Measurements from ENCODE around the gene STK4. TPM values are rescaled to one million over a fixed set of nuclear protein-coding genes. Genes with fewer than 3 reads are reported as not detected.

STK4 gene
- total and polyA plus RNA-seq, 2 of the 4 experiments (the other 2 are of a cell fraction): 10.2 to 22.2 TPM

DNA sequence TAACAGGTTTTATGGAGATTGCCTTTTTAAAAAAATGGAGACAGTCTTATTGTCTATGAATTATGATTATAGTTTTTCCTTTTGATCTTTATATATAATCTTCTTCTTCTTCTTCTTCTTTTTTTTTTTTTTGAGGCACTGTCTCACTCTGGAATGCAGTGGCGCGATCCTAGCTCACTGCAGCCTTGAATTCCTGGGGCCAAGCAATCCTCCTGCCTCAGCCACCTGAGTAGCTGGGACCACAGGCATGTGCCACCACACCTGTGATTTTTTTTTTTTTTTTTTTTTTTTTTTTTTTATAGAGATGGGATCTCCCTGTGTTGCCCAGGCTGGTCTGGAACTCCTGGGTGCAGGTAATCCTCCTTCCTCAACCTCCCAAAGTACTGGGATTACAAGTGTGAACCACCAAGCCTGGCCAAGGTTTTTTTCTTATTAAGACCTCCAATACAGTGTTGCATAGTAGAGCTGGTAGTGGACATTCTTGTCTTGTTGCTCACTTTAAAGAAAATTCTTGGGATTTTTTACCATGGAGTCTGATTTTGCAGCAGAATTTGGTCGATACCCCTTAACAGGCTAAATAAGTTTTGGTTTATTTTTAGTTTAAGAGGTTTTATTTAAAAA lies 46.5 kb downstream of the STK4 start:
- H3K4me1 ChIP-seq (ENCODE audit: control insufficient read depth, insufficient read depth, low read length): peaks cover 17% of the 10 kb centered on the region
- CTCF ChIA-PET: interaction anchor here (0.6 to 3.1 kb wide), 7 partner anchors 11 to 281 kb away, joined by 3 to 18 read pairs (median 5); no protein-coding TSS in a partner anchor

More for the DNA sequence above, 46.5 kb downstream of the STK4 start:
- H4K5ac ChIP-seq (ENCODE audit: low read depth, low read length): no peak overlapping the region
- H2AK5ac ChIP-seq (ENCODE audit: low read depth, low read length): no peak overlapping the region
- BruUV-seq (replicated peaks): no TSS peak
- no peaks in the 10 kb centered on the region for H3K9me3 ChIP-seq (ENCODE audit: control insufficient read depth, insufficient read depth, low read length)
- in situ Hi-C loops (cut with MboI; ENCODE audit: low sequenced_read_pairs): loop anchor here (10.0 kb wide), 1 partner anchor 272 kb away; no protein-coding TSS in a partner anchor
- H2BK20ac ChIP-seq (ENCODE audit: low read depth, low read length): peak overlapping the region; percentile 42; the same call in 1 of the 2 replicates
- peak overlapping the region; percentile 52; the same call in 1 of the 2 replicates for H3K18ac ChIP-seq (ENCODE audit: low read depth, low read length)
- no peak overlapping the region for H3K23ac ChIP-seq (ENCODE audit: low read depth, low read length)
- H2BK5ac ChIP-seq (ENCODE audit: low read depth, low read length, poor library complexity, severe bottlenecking): peak overlapping the region; percentile 77
- dilution Hi-C loops (cut with HindIII; ENCODE audit: low sequenced_read_pairs, unreplicated experiment): no loop called here
- H3K4ac ChIP-seq (ENCODE audit: low read depth, low read length): peak overlapping the region; percentile 60
- peak overlapping the region; percentile 44 for H3K27ac ChIP-seq (ENCODE audit: insufficient read depth, low read length)
- H3K9ac ChIP-seq (ENCODE audit: low read depth, low read length): no peak overlapping the region
- peak; percentile 33; the same call in 1 of the 2 replicates for ATAC-seq (ENCODE audit: low read depth)
- H4K20me1 ChIP-seq (ENCODE audit: insufficient read depth, low read length): no peaks in the 10 kb centered on the region
- 0 out of 3 replicates have a peak overlapping the region, but pooled peaks have one; percentile 17 for H2BK15ac ChIP-seq (ENCODE audit: low read depth, low read length)
- no peaks in the 10 kb centered on the region for H3K9me1 ChIP-seq (ENCODE audit: insufficient read depth, low read length)
- H3K56ac ChIP-seq (ENCODE audit: extremely low read depth, insufficient read depth, low read length): no peak overlapping the region
- H3K4me3 ChIP-seq (ENCODE audit: insufficient read depth, low read depth, low read length): no peak overlapping the region
- intact Hi-C loops (cut with micrococcal nuclease): no loop called here
- no peak overlapping the region; the same call in 1 of the 2 replicates for H3K4me2 ChIP-seq (ENCODE audit: low read depth, low read length)
- peak; percentile 57 for DNase-seq
- no peak overlapping the region for H2BK120ac ChIP-seq (ENCODE audit: low read depth, low read length)
- no CpG with 5 or more reads among the region's 3 CpGs for WGBS, 2 experiments (ENCODE audit: extremely low coverage in 2 of 2, insufficient read length in 1 of 2)
- H4K8ac ChIP-seq (ENCODE audit: low read depth in 2 of 2, low read length in 2 of 2): peak overlapping the region in 1 of 2 experiments; percentile 52; a peak in 1 of 4 replicates
- H3K36me3 ChIP-seq (ENCODE audit: control insufficient read depth, insufficient read depth, low read length): peaks cover 1% of the 10 kb centered on the region; the same call in 1 of the 2 replicates
- POLR2A ChIA-PET (ENCODE audit: unreplicated experiment): no interaction called here
- H3K14ac ChIP-seq (replicated peaks; ENCODE audit: low read depth, low read length): 0 out of 2 replicates have a peak overlapping the region, but pooled peaks have one; percentile 60
- no peak for TF ChIP-seq CHD1 (IDR thresholded peaks at IDR 0.05; ENCODE audit: low read depth, low read length)
- TF ChIP-seq CTCF (conservative IDR thresholded peaks at IDR 0.05; ENCODE audit: low read depth, low read length): no peak
- no peak for TF ChIP-seq NFE2L2 (IDR thresholded peaks at IDR 0.05; ENCODE audit: low read depth, low read length)
- no peak for TF ChIP-seq ELK1 (IDR thresholded peaks at IDR 0.05; ENCODE audit: borderline replicate concordance, low read depth, low read length)
- peaks cover 0 to 21% of the 10 kb centered on the region in 2 experiments; a peak in 2 of 4 replicates for H3K79me1 ChIP-seq (ENCODE audit: low read depth in 1 of 2, low read length in 2 of 2)
- no peaks in the 10 kb centered on the region for H3K27me3 ChIP-seq (ENCODE audit: control insufficient read depth, insufficient read depth, low read length)
- H2AK9ac ChIP-seq (replicated peaks; ENCODE audit: low read depth, low read length, poor library complexity): no peak overlapping the region
- no peak overlapping the region for H4K91ac ChIP-seq (ENCODE audit: insufficient read depth, low read depth, low read length)
- no peak overlapping the region for H2AFZ ChIP-seq (replicated peaks; ENCODE audit: low read length, poor library complexity)
